Neuronal stem cell (in vitro differentiated cells): ENCODE data around the gene OTOP3.

Source experiments
- DNase-seq: peaks from one replicate; pipeline ENCODE4 v3.0.0-alpha.2; 2013; ENCODE audit warnings: low spot score
- H2AFZ ChIP-seq: one replicate; pipeline ENCODE4 v1.6.1; 2013; ENCODE audit warnings: mild to moderate bottlenecking, low read length, inconsistent platforms
- H2AK5ac ChIP-seq: 2 replicates; pipeline ENCODE4 v1.6.1; 2013; ENCODE audit warnings: low read depth, mild to moderate bottlenecking, inconsistent platforms, low read length, moderate library complexity, mixed read lengths
- H2BK120ac ChIP-seq: 2 replicates; pipeline ENCODE4 v1.6.1; 2013; ENCODE audit warnings: low read depth, mild to moderate bottlenecking, inconsistent platforms, low read length, moderate library complexity, mixed read lengths
- H2BK12ac ChIP-seq: one replicate; pipeline ENCODE4 v1.6.1; 2013; ENCODE audit warnings: low read length, inconsistent platforms
- H2BK15ac ChIP-seq: 2 replicates; pipeline ENCODE4 v1.6.1; 2013; ENCODE audit warnings: mild to moderate bottlenecking, low read length, inconsistent platforms, mixed read lengths
- H2BK5ac ChIP-seq: one replicate; pipeline ENCODE4 v1.6.1; 2013; ENCODE audit warnings: inconsistent platforms, mild to moderate bottlenecking, low read length, moderate library complexity
- H3K14ac ChIP-seq: one replicate; pipeline ENCODE4 v1.6.1; 2013; ENCODE audit warnings: low read length, inconsistent platforms
- H3K18ac ChIP-seq: 2 replicates; pipeline ENCODE4 v1.6.1; 2013; ENCODE audit warnings: low read length, inconsistent platforms
- H3K23ac ChIP-seq: 2 replicates; pipeline ENCODE4 v1.6.1; 2013; ENCODE audit warnings: low read depth, mild to moderate bottlenecking, mixed read lengths, low read length, inconsistent platforms; ENCODE audit not compliant: poor library complexity
- H3K27ac ChIP-seq: replicated peaks from 3 replicates; pipeline ENCODE4 v1.5.1; 2013; ENCODE audit warnings: low read length, inconsistent platforms
- H3K27me3 ChIP-seq, 3 experiments: 2 replicates each; pipeline ENCODE4 v1.6.1; 2013; ENCODE audit warnings: low read length in 3 of 3, mild to moderate bottlenecking in 2 of 3, inconsistent platforms in 1 of 3, low read depth in 1 of 3, mixed read lengths in 1 of 3, moderate library complexity in 1 of 3; ENCODE audit not compliant: control insufficient read depth in 3 of 3, insufficient read depth in 3 of 3
- H3K36me3 ChIP-seq, 2 donors: replicated peaks in 1 of 2; 2 replicates each; pipeline ENCODE4 v1.6.1; 2013; ENCODE audit warnings: low read length in 2 of 2; ENCODE audit not compliant: control insufficient read depth in 2 of 2, insufficient read depth in 2 of 2
- H3K4ac ChIP-seq: 2 replicates; pipeline ENCODE4 v1.6.1; 2013; ENCODE audit warnings: inconsistent platforms, mild to moderate bottlenecking, low read length, moderate library complexity
- H3K4me1 ChIP-seq, 2 donors: 1 replicate in 1 of 2; 2 replicates in 1 of 2; pipeline ENCODE4 v1.6.1; 2013; ENCODE audit warnings: low read length in 2 of 2, low read depth in 1 of 2; ENCODE audit not compliant: control insufficient read depth in 2 of 2, insufficient read depth in 1 of 2
- H3K4me2 ChIP-seq: one replicate; pipeline ENCODE4 v1.6.1; 2013; ENCODE audit warnings: mild to moderate bottlenecking, low read length, inconsistent platforms; ENCODE audit not compliant: insufficient read depth, poor library complexity, severe bottlenecking
- H3K4me3 ChIP-seq, 2 donors: 2 replicates each; pipeline ENCODE4 v1.5.1; 2013; ENCODE audit warnings: low read length in 2 of 2, mild to moderate bottlenecking in 2 of 2, inconsistent platforms in 1 of 2, moderate library complexity in 1 of 2
- H3K79me1 ChIP-seq: one replicate; pipeline ENCODE4 v1.6.1; 2013; ENCODE audit warnings: low read depth, mild to moderate bottlenecking, inconsistent platforms, low read length, moderate library complexity
- H3K9ac ChIP-seq: one replicate; pipeline ENCODE4 v1.6.1; 2013; ENCODE audit warnings: mild to moderate bottlenecking, low read depth, low read length, inconsistent platforms; ENCODE audit not compliant: poor library complexity
- H3K9me3 ChIP-seq, 2 donors: replicated peaks in 1 of 2; 2 replicates each; pipeline versions ENCODE3 to v1.6.1; 2013; ENCODE audit warnings: low read length in 2 of 2, mild to moderate bottlenecking in 2 of 2, inconsistent platforms in 1 of 2, low read depth in 1 of 2, mixed read lengths in 1 of 2, moderate library complexity in 1 of 2; ENCODE audit not compliant: control insufficient read depth in 2 of 2, insufficient read depth in 1 of 2
- H4K8ac ChIP-seq: one replicate; pipeline ENCODE4 v1.6.1; 2013; ENCODE audit warnings: low read depth, mild to moderate bottlenecking, inconsistent platforms, low read length, moderate library complexity
- H4K91ac ChIP-seq: one replicate; pipeline ENCODE4 v1.6.1; 2013; ENCODE audit warnings: low read length, low read depth, mild to moderate bottlenecking, inconsistent platforms; ENCODE audit not compliant: poor library complexity
- WGBS, 2 donors: extraction: QIAGEN DNeasy Blood & Tissue Kit; methylation state at CpG; one replicate each; pipeline ENCODE4 v1.1.7; 2013; ENCODE audit warnings: missing lambda C conversion rate in 2 of 2, mixed read lengths in 1 of 2; ENCODE audit not compliant: insufficient read length in 2 of 2, insufficient replicate concordance in 1 of 2; ENCODE audit errors: extremely low coverage in 2 of 2; 5-methylcytosine and 5-hydroxymethylcytosine counted together

Gene OTOP3

DNA sequence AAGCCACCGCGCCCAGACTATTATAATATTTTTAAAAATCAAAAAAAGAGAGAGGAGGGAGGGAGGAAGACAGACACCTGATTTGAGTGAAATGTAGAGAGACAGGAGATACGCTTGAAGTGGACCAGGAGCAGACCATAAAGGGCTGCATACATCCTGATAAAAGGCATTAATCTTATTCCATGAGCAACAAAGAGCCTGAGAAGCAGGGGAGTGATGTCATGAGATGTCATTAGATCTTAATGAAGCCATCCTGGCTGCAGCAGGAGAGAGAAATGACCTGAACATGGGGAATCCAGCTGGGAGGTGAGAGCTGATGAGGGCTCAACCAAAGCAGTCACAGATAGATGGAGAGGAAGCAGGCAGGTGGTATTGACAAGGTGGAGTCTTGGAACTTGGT is 42.1 kb downstream of the OTOP3 start:
- DNase-seq = no peak
- Histone ChIP-seq H3K9me3 (peaks cover 0 to 2% of the 10 kb centered on the region in 2 donors), H3K4me2 (no peak overlapping the region), H2BK12ac (no peak overlapping the region), H3K23ac (no peak overlapping the region), H3K79me1 (no peaks in the 10 kb centered on the region), H3K4me1 (peaks cover 1 to 8% of the 10 kb centered on the region in 2 donors), H3K4me3 (no peak overlapping the region), H2BK15ac (no peak overlapping the region), H3K27ac (no peak overlapping the region), H2AK5ac (no peak overlapping the region), H3K4ac (no peak overlapping the region), H4K91ac (no peak overlapping the region), H3K36me3 (no peaks in the 10 kb centered on the region), H3K18ac (no peak overlapping the region), H2BK120ac (no peak overlapping the region), H2BK5ac (peak overlapping the region; percentile 13), H4K8ac (no peak overlapping the region), H3K27me3 (peaks cover 0 to 31% (median 23%) of the 10 kb centered on the region in 3 experiments), H3K14ac (no peak overlapping the region), H2AFZ (no peak overlapping the region), H3K9ac (no peak overlapping the region)
- WGBS, 2 donors = no CpG with 5 or more reads among the region's 3 CpGs

DNA sequence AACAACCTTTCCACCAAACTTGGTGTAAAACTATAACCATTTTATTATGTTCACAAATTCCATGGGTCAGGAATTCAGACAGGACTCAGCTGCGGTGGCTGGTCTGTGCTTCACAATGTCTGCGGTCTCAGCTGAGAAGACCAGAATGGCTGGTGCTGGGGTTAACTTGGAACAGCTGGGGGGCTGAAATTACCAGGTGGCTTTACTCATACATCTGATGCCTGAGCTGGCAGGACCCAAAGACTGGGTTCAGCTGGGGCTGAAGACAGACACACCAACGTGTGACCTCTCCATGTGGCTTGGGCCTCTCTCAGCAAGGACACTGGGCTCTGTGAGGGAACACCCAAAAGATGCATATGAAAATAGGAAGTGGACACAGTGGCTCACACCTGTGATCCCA is 42.5 kb downstream of the OTOP3 start:
- Histone ChIP-seq H2BK15ac (no peak overlapping the region), H3K23ac (no peak overlapping the region), H3K36me3 (no peaks in the 10 kb centered on the region), H3K4me3 (no peak overlapping the region), H3K9me3 (peaks cover 0 to 2% of the 10 kb centered on the region in 2 donors), H3K4me2 (no peak overlapping the region), H2BK5ac (peak overlapping the region; percentile 13), H3K14ac (no peak overlapping the region), H2AFZ (no peak overlapping the region), H3K9ac (no peak overlapping the region), H2BK120ac (no peak overlapping the region), H4K8ac (no peak overlapping the region), H3K18ac (no peak overlapping the region), H4K91ac (no peak overlapping the region), H3K4ac (no peak overlapping the region), H3K27me3 (peaks cover 0 to 27% (median 18%) of the 10 kb centered on the region in 3 experiments), H3K79me1 (no peaks in the 10 kb centered on the region), H2AK5ac (no peak overlapping the region), H3K27ac (no peak overlapping the region), H2BK12ac (no peak overlapping the region), H3K4me1 (peaks cover 0 to 6% of the 10 kb centered on the region in 2 donors)
- DNase-seq = no peak
- WGBS, 2 donors = no CpG with 5 or more reads among the region's 3 CpGs

DNA sequence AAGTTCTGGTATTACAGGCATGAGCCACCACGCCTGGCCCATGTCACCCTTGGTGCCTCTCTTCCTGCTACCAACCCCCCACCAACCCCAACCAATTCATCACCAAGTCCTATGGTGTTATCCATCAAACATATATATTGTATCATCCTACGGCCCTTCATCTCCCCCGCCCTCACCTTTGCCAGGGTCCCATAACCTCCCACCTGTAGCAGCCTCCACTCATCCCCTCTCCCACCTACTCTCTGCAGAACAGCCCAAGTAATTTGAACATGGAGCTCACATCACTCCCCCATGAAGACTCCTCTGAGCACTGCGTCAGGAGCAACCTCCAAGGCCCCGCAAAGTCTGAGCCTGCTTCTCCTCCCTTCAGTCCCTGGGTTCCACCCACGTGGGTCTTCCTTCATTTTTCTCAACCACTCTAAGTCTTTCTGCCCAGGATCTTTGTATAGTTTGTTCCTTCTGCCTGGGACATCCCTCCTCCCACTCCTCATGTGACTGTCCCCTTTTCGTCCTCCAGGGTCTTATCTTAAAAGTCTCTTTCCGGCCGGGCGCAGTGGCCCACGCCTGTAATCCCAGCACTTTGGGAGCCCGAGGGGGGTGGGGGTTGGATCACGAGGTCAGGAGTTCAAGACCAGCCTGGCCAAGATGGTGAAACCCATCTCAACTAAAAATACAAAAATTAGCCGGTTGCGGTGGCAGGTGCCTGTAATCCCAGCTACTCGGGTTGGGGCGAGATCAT is 43.9 kb downstream of the OTOP3 start:
- Histone ChIP-seq H3K4me3 (no peak overlapping the region), H3K4ac (no peak overlapping the region), H4K91ac (peak overlapping the region; percentile 7), H3K14ac (no peak overlapping the region), H3K23ac (no peak overlapping the region), H3K36me3 (no peaks in the 10 kb centered on the region), H2AK5ac (no peak overlapping the region), H3K27me3 (peaks cover 0 to 16% (median 8%) of the 10 kb centered on the region in 3 experiments), H3K4me1 (peaks cover 2 to 6% of the 10 kb centered on the region in 2 donors), H3K9ac (no peak overlapping the region), H2BK5ac (no peak overlapping the region), H3K27ac (no peak overlapping the region), H3K9me3 (peaks cover 0 to 2% of the 10 kb centered on the region in 2 donors), H3K4me2 (no peak overlapping the region), H3K79me1 (no peaks in the 10 kb centered on the region), H2BK15ac (peak overlapping the region; percentile 58), H2AFZ (no peak overlapping the region), H3K18ac (no peak overlapping the region), H4K8ac (no peak overlapping the region), H2BK12ac (no peak overlapping the region), H2BK120ac (no peak overlapping the region)
- WGBS, 2 donors = no CpG with 5 or more reads among the region's 17 CpGs
- DNase-seq = no peak

DNA sequence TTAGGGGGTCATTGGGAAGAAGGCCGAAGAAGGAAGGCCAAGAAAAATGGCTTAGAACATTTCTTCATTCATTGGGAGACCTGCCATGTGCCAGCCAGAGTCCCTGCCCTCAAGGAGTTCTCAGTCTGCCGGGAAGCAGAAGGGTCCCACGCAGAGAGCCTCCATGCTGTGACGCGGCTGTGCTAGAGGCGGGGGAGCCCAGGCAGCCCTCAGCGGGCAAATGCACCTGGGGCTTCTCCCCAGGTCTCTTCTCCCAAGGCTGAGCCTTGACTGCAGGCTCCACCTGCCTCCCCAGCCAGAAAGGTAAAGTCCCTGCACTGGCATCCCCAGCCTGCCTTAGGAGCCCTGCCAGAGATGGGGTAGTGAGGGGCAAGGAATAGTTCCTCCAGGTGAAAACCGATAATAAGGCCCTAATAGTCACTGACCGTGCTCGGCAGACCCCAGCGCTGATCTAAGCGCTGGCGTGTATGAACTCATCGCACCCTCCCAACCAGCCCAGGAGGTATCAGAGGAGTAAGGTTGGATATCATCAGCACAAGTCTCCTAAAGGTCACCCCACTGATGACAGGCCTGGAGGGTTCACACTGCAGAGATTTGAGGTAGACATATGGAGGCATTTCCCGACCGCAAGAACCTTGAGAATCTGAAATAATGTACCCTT is 45.8 kb downstream of the OTOP3 start:
- no CpG with 5 or more reads among the region's 16 CpGs for WGBS, 2 donors
- H3K27me3 ChIP-seq = peaks cover 0 to 3% (median 0%) of the 10 kb centered on the region in 3 experiments
- no peak overlapping the region for H4K8ac ChIP-seq
- no peak overlapping the region for H4K91ac ChIP-seq
- peak overlapping the region; percentile 88 for H3K9ac ChIP-seq
- H2BK12ac ChIP-seq = no peak overlapping the region
- no peak overlapping the region for H2BK120ac ChIP-seq
- peaks cover 0 to 2% of the 10 kb centered on the region in 2 donors for H3K9me3 ChIP-seq
- H2BK15ac ChIP-seq = no peak overlapping the region
- no peak for DNase-seq
- H3K4ac ChIP-seq = no peak overlapping the region
- peak overlapping the region; percentile 79 for H3K4me2 ChIP-seq
- no peak overlapping the region for H2BK5ac ChIP-seq
- peaks cover 2 to 6% of the 10 kb centered on the region in 2 donors for H3K4me1 ChIP-seq
- H3K14ac ChIP-seq = no peak overlapping the region
- peak overlapping the region; percentile 90 for H2AFZ ChIP-seq
- H3K4me3 ChIP-seq = peak overlapping the region; percentile 88 to 92
- no peaks in the 10 kb centered on the region for H3K79me1 ChIP-seq
- H3K36me3 ChIP-seq = no peaks in the 10 kb centered on the region
- H3K23ac ChIP-seq = no peak overlapping the region
- peak overlapping the region; percentile 36 for H2AK5ac ChIP-seq
- H3K18ac ChIP-seq = no peak overlapping the region
- no peak overlapping the region for H3K27ac ChIP-seq
